ENCODE results near the gene TTN.

TTN gene

DNA sequence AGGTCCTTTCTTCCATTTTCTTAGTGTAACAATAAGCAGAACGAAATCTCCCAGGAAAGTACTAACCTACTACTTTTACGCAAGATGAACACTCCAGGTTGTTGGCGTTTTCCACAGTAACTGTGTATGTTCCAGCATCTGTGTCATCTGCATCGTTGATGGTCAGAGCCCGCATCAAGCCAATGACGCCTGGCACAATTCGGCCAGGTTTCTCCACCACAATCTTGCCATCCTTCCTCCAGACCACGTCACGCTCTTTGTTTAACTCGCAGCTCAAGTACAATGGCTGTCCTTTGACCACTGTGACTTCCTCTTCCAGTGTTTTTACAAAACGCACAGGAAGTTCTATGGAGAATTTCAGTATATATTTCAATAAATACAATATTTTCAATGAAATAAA lies 171.3 kb downstream of the TTN start:
- no peak for DNase-seq

- no peak for DNase-seq
Observed at GRCh38 chr2:178632729-178633128, 174.5 kb downstream of the TTN start.

GRCh38 chr2:178630581-178630980 lies 176.6 kb downstream of the TTN start:
- DNase-seq: no peak

DNA sequence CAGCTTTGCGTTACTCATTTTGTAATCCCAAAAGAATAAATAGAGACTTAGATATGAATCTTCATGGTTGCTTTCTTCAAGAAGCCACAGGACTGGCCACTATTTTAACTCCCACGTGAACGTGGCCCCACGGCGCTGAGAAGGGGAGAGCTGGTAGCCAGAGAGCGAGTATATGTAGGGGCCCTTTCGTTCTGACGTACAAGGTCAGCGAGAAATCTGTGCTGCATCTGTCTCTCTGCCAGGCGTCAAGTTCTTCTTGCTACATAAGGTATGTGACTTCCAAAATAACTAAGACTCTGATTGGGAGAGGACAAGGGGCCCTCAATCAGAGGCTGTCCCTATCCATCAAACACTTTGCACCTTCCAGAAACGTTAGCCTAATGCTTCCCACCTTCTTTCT lies 177.8 kb downstream of the TTN start:
- DNase-seq: no peak

GRCh38 chr2:178628605-178629004 lies 178.6 kb downstream of the TTN start:
- DNase-seq: no peak

DNA sequence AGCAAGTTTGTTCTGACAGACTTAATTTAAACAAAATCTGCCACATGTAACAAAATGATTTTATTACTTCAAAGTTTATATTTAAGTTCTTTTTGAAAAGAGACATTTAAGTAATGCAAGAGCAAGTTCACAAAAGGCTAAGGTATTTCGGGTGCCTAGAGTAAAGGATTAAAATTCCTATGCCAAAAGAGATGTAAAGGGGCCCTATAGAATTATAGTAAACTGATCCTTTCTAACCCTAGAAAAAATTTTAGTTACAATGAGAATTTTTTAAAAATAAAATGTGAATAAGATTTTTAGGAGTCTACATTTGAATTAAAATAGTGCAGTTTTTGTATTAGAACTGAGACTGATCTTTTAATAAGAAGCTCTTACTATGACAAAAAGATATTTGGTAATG lies 179.8 kb downstream of the TTN start:
- no peak for DNase-seq

DNA sequence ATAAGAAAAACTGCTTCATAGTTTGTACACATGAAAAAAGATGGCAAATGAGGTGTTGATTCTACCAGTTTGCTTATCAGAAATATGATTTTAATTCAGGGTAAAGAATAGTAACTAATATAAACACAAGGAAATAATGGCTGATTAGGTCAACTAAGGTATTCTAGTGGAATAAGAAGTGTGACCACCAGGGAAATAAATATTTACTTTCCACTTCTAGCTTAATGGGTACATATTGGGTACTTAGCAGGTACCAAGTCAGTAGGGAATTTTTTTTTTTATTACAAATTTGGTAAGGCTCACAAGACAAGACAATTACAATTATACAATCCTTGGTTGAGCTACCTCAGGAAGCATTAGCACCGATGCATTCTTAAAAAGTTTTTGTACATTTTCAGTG lies 191.3 kb downstream of the TTN start:
- no peak for DNase-seq

DNA sequence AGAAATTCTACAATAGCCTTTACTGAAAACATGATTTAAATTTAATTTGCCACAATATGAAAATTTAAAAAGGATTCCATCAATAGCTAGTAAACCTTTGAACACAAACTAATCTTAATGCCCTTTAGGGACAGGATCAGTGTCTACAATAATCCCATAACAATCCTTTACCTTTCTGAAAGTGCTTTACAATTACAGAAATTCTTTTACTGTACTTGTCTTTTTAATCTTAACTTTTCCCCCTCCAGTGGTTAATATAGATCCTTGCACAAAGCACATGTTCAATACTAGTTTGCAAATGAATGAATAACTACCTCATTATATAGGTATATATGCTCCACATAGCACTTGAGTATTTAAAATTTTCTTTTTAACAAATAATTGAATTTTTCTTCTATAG lies 204.3 kb downstream of the TTN start:
- DNase-seq: no peak

DNA sequence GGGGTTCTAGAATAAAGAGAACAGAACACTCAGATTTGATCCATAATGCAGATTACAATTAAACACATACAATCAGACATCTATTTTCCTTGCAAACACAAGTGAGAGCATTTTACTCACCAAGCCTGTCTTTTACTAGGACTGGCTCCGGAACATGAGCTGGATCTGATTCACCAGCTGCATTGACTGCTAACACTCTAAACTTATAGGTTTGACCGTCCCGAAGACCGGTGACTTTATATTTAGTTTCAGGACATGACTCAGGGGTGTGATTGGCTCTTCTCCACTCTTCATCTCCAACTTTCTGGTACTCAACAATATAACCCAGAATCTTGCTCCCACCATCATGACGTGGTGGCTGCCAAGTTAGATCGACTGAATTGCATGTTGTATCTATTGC lies 214.6 kb downstream of the TTN start:
- no peak for DNase-seq

- DNase-seq: no peak
Observed at GRCh38 chr2:178589335-178589734, 217.9 kb downstream of the TTN start.

GRCh38 chr2:178584666-178585065 lies 222.6 kb downstream of the TTN start:
- no peak for DNase-seq

- no peak for DNase-seq
Observed at GRCh38 chr2:178579006-178579405, 228.2 kb downstream of the TTN start.

GRCh38 chr2:178574789-178575188 lies 232.4 kb downstream of the TTN start:
- no peak for DNase-seq

GRCh38 chr2:178568227-178568626 lies 239.0 kb downstream of the TTN start:
- DNase-seq: no peak

DNA sequence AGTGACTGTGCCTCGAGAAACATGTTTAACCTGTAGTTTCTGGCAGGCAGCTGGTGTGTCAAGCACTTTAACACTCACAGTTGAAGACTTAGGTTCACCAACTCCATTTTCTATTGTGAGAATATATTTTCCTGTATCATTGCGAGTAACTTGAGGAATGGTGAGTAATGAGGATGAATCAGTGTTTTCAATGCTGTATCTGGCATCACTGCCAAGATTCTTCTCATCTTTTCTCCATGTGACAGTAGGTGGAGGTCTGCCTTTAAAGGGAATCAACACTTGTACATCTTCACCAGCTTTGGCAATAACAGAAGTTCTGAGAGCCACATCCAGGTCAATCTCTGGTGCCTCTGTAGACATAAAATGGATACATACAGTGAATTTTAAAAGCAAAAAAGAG lies 254.2 kb downstream of the TTN start:
- DNase-seq: peak; percentile 9 to 39

GRCh38 chr2:178550352-178550751 lies 256.9 kb downstream of the TTN start:
- DNase-seq: no peak

- no peak for DNase-seq
Observed at GRCh38 chr2:178542569-178542968, 264.7 kb downstream of the TTN start.

- DNase-seq: no peak
Observed at GRCh38 chr2:178542161-178542560, 265.1 kb downstream of the TTN start.

GRCh38 chr2:178536037-178536436 lies 271.2 kb downstream of the TTN start:
- DNase-seq: no peak

GRCh38 chr2:178531168-178531567 lies 276.1 kb downstream of the TTN start:
- DNase-seq: no peak

- DNase-seq: no peak
Observed at GRCh38 chr2:178530625-178531142, 276.5 kb downstream of the TTN start.

GRCh38 chr2:178530131-178530530 lies 277.1 kb downstream of the TTN start:
- DNase-seq: no peak

DNA sequence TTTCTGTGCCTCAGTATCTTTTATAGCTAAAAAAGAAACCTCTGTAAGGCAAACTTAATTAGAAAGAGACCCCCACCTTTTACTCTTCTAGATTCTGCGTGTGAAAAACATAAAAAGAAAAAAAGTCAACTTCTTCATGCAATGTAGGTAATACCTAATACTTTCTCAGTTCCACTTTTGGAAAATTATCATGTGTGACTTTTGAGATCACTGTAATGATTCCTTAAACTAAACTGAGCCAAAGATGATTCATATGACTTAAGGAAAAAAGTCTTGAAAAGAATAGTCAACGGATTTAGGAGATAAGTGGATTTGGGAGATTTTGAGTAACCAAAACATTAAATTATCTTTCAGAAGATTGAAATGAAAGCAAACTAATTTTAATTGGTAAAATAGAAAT lies 278.0 kb downstream of the TTN start:
- no peak for DNase-seq

GRCh38 chr2:178528647-178529046 lies 278.6 kb downstream of the TTN start:
- DNase-seq: no peak

DNA sequence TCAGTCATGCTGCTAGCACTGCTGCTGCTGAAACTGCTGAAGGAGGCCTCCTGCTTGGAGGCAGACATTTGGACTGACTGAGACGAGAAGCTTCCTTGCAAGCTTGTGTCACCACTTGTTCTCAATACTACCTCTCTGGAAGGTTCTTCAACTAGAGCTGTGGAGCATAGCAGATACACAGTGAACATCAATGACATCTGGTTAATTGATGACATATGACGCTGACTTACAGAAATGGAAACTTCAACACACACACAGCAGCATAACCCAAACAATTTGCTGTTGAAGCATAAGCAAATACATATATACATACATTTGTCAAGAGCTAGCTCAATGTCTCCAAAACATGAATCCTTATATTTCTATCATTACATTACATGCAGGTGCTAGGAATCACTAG lies 279.6 kb downstream of the TTN start:
- DNase-seq: no peak

- no peak for DNase-seq
Observed at GRCh38 chr2:178526256-178526655, 281.0 kb downstream of the TTN start.
